Measurements from ENCODE around the gene PRDM5. TPM values are rescaled to one million over a fixed set of nuclear protein-coding genes. Genes with fewer than 3 reads are reported as not detected.

PRDM5 gene
- total and polyA plus RNA-seq, 10 of the 15 experiments (the other 5 are each of a cell fraction or from before 2014, with no cell fraction given) = 0.07 TPM; not detected in 9

DNA sequence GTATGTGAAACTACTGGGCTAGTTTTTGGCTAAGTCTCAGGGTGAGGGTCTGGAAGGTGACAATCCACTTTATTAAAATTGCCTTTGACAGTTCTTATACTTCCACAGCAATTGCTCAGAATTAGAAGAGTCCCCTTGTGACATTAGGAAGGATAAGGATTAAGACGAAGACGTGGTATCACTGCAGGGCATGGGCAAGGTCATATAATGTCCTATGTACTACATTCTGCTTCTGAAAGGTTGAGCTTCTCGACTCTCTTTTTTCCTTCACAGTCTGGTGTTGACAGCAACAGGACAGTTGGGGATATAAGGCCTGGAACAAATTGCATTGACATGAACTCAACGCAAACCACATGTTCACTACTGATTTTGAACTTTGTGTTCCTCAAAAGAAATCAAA, 40.9 kb upstream of the PRDM5 start:
- POLR2A ChIA-PET = no interaction called here
- H3K79me2 ChIP-seq (ENCODE audit: control insufficient read depth, insufficient read depth, low read length) = no peaks in the 10 kb centered on the region
- FAIRE-seq = no peak
- intact Hi-C loops (cut with micrococcal nuclease; ENCODE audit: unreplicated experiment) = no loop called here
- no peaks in the 10 kb centered on the region for H4K20me1 ChIP-seq (ENCODE audit: control insufficient read depth, insufficient read depth)
- RAD21 ChIA-PET (ENCODE audit: unreplicated experiment) = no interaction called here
- H3K4me1 ChIP-seq (ENCODE audit: control insufficient read depth, insufficient read depth, low read length) = no peaks in the 10 kb centered on the region
- TF ChIP-seq, protein P1, sequence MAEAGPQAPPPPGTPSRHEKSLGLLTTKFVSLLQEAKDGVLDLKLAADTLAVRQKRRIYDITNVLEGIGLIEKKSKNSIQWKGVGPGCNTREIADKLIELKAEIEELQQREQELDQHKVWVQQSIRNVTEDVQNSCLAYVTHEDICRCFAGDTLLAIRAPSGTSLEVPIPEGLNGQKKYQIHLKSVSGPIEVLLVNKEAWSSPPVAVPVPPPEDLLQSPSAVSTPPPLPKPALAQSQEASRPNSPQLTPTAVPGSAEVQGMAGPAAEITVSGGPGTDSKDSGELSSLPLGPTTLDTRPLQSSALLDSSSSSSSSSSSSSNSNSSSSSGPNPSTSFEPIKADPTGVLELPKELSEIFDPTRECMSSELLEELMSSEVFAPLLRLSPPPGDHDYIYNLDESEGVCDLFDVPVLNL (IDR thresholded peaks at IDR 0.05; ENCODE audit: low read depth, low read length) = no peak
- TF ChIP-seq ESRRA (IDR thresholded peaks at IDR 0.05; ENCODE audit: low read length) = no peak
- TF ChIP-seq SREBF2 (IDR thresholded peaks at IDR 0.05; ENCODE audit: low read length) = no peak
- no peak for TF ChIP-seq BACH1 (IDR thresholded peaks at IDR 0.05; ENCODE audit: borderline replicate concordance)
- no peak for TF ChIP-seq FOXK2 (IDR thresholded peaks at IDR 0.05)
- TF ChIP-seq MTA2 (IDR thresholded peaks at IDR 0.05; ENCODE audit: low read depth) = no peak
- no peak for TF ChIP-seq ZBTB11 (CRISPR knock-in tag; IDR thresholded peaks at IDR 0.05)
- TF ChIP-seq IRF4 (IDR thresholded peaks at IDR 0.05; ENCODE audit: low read depth, low read length) = no peak
- DNase-seq (ENCODE audit: low read depth, low spot score) = no peak
- H3K4me2 ChIP-seq (ENCODE audit: control insufficient read depth, insufficient read depth) = no peak overlapping the region
- ATAC-seq = no peak
- H2AFZ ChIP-seq (ENCODE audit: control insufficient read depth, low read depth, low read length) = no peak overlapping the region
- SMC1A ChIA-PET (ENCODE audit: uncharacterized antibody, unreplicated experiment) = no interaction called here
- H3K9ac ChIP-seq (ENCODE audit: control insufficient read depth, insufficient read depth, low read length) = no peak overlapping the region
- 29% methylated on average over 4 of the region's 4 CpGs for WGBS (ENCODE audit: insufficient coverage, insufficient replicate concordance, low lambda C conversion rate, missing lambda C conversion rate)
- in situ Hi-C loops (cut with MboI) = no loop called here
- no TSS peak for BruUV-seq (replicated peaks)
- no peaks in the 10 kb centered on the region for H3K36me3 ChIP-seq (ENCODE audit: control insufficient read depth in 2 of 2, insufficient read depth in 2 of 2, low read length in 1 of 2)
- H3K4me3 ChIP-seq = no peak overlapping the region
- H3K27ac ChIP-seq (ENCODE audit: control insufficient read depth, insufficient read depth) = no peak overlapping the region
- H3K27me3 ChIP-seq (replicated peaks in 1 of 2; ENCODE audit: control insufficient read depth in 2 of 2, insufficient read depth in 2 of 2, low read length in 1 of 2) = no peaks in the 10 kb centered on the region
- CTCF ChIA-PET = interaction anchor here (2.0 kb wide), 1 partner anchor 14 kb away, joined by 5 read pairs; no protein-coding TSS in a partner anchor
- H3K9me3 ChIP-seq (replicated peaks; ENCODE audit: control insufficient read depth, insufficient read depth, low read length) = no peaks in the 10 kb centered on the region
